HG03025 (cell line): ENCODE data around the gene CABP2.

Source experiments
- ATAC-seq: cut with Tn5 transposase; IDR thresholded peaks from one replicate; pipeline ENCODE4 v1.9.1; 2021; ENCODE audit warnings: mild to moderate bottlenecking, moderate library complexity; ENCODE audit not compliant: unreplicated experiment, low FRiP score

The CABP2 gene

DNA sequence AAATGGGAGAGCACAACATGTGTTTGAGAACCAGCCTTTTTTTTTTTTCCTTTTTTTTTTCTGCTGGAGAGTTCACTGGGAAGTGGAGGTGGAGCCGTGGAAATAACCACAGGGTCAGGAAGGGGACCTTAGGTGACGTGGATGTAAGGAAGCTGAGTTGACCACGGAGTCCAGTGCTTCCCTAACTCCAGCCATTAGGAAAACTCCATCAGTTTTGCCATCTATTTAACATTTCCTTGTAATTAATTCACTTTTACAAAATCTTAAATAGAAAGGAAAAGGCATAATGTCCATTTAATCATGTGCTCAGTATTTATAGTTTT is 13.3 kb downstream of the CABP2 start:
- no peak for ATAC-seq

DNA sequence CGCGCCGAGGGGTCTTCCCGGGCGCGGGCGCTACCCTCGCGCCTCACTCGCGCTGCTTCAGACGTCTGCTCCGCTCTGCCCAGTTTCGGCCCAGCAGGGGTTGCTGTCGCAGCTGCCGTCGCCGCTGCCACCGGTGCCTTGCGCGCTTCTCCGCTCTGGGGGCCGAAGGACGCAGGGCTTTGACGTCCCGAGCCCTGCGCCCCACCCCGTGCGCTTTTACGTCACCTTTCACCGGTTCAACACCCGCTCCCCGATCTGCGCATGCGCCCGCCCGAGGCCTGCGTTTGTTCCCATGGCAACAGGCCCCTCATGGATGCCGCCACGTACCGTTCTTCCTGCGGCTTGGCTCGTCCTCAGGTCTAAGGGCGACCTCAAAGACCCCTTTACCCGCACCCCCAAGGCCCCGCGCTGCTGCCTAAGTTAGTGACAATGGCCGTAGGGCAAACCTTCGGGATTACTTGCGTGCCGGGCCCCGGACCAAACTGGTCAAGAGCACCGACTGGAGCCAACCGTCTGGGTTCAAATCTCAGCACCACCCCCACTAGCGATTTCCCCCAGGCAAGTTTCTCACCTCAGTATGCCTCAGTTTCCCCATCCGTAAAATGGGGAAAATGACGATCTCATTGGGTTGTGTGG is 14.6 kb downstream of the CABP2 start:
- ATAC-seq: peak; percentile 32

DNA sequence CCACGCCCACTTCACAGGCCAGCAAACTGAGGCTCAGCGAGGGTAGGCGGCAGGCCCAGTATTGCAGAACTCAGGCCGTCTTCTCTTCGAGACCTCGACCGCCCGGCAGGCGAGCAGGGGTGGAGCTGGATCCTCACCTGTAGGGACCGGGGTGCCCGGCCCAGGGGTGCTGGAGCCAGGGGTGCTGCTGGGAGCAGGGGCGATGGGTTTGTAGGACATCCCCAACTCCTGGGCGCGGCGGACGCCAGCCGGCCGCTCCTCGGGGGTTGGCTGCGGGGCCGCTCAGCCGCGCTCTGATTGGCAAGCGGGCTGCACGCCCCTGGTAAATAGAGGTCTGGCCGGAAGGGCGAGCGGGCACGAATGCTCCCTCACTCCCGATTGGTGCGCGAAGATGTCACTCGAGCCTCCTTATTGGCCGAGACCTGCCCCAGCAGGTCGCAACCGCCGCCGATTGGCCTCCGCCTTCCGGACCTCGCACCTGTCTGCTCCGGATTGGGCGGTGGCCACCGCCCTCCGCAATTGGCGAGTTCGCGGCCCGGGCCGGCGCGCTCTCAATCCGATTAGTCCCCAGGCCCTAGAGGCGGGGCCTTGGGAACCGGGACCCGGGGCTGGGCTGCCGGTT is 15.3 kb downstream of the CABP2 start, which contains the start of gene CDK2AP2:
Gene CDK2AP2 (minus strand): TSS at position 299 of the 622 bp plus-strand sequence. CDS start 80 bp downstream, at position 219.
- peak; percentile 65 for ATAC-seq

DNA sequence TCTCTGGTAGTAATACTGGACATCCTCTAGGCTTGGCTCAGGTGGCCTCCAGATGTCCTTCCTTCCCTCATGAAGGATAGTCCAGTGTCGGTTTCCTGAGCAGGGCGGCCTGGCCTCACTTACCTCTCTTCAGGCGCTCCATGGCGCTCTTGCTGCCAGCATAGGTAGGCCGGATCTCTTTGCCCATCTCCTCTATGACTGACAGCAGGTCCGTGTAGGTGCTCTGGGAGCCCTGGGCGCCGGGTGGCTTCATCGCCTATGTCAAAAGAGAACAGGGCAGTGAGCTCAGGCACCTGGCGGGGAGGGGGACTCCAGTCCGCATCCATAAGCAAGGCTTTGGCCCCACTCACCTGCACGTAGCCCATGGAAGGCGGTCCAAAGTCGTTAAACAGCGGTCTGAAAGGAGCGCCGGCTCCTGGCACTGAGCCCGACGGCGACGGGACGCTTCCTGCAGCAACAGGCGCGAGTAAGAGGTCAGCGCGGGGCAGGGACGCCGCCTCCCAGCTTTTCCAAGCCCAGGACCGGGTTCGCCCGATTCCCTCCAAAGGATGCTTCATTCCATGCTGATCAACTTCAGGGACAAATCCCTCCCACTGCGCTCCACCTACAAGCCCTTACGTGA is 15.9 kb downstream of the CABP2 start:
- no peak for ATAC-seq

DNA sequence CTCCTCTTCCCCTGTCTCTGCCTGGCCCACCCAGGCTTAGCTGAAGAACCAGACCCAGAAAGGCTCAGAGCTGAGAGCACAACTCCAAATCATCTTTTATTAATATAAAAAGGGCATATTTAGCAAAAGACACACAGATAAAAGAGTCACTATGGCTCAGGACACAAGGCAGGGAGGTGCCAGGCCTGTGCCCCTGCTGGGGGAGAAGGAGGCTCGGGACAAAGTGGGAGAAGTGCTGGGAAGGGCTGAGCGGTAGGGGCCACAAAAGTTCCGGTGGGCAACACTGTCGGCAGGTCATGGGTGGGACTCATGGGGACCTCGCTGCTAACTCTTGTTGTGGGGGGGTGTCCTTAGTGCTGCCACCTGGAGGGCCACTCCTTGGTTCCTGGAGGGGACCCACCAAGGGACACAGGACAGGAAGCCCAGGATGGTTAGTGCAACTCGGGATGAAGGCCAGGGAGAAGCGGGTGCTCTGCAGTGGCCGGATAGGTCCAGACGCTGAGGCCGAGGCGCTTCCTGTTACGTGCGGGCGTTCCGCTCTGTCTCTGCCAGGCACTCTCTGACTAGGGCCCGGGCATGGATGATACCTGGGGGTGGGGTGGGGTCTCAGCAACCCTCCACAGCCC is 16.7 kb downstream of the CABP2 start:
- ATAC-seq: no peak

DNA sequence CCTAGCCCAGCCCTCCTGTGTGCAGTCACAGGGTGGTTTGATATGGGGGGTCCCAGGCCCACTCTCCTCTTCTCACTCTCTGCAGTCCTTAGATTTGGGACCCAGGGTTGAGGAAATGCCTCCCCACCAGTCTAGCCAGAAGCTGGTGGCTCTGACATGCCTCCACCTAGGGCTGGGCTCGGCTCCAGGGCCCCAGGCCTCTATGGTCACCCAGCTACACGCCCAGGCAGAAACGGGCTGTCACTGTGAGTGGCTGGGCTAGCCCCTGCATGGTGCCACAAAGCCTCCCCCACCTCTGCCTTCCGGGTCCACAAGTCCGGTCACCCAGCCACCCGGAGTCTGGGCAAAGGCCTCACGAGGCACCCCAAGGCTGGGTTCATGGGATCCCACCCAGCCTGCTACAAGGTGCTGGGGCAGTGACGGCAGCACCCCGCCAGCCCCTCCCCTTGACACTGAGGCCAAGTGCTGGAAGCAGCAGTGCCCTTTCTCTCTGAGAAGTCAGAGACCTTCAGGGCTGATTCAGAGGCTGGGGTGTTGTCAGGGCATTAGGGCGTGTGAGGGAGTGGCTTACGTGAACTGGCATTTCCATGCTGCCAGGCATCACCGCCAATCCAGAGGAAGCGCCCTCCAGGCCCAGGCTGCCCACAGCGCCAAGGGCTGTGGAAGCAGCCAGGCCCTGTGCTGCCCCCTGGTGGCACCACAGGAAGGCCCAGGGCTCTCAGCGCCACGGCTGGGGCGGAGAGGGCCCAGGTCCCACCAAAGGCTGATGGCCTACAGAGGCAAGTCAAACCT is 17.4 kb downstream of the CABP2 start:
- no peak for ATAC-seq

DNA sequence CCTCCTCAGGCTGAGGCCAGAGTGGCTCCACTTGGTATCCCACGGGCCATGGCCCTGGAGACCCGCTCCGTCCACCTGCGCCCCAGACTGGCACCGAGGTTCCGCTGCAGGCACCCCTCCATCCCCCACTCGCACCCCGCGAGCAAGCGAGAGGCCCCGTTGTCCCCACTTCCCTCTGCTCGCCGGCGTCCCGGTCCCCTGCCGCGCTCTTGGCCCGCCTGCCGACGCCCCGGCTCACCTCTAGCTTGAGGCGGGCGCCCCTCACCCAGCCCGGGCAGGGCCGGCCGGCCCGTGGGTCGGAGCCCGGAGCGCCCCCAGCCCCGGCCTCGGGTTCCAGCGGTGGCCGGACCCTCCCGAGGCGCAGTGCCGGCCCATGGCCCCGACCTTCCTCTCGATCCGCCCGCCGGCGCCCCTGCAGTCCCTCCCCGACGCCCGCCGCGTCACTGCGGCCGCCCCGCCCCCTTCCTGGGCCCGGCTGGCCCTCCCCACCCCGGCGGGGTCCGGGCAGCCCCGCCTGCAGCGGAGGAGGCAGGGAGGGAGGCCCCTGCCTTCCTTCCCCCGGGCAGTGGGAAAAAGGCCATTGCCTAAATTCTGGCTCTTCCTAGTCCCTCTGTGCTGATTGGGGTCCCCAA is 18.2 kb downstream of the CABP2 start, which contains the start of gene PITPNM1:
Gene PITPNM1 (minus strand): TSS at position 414 of the 632 bp plus-strand sequence. CDS start 1,183 bp downstream, outside the sequence.
- ATAC-seq: no peak

DNA sequence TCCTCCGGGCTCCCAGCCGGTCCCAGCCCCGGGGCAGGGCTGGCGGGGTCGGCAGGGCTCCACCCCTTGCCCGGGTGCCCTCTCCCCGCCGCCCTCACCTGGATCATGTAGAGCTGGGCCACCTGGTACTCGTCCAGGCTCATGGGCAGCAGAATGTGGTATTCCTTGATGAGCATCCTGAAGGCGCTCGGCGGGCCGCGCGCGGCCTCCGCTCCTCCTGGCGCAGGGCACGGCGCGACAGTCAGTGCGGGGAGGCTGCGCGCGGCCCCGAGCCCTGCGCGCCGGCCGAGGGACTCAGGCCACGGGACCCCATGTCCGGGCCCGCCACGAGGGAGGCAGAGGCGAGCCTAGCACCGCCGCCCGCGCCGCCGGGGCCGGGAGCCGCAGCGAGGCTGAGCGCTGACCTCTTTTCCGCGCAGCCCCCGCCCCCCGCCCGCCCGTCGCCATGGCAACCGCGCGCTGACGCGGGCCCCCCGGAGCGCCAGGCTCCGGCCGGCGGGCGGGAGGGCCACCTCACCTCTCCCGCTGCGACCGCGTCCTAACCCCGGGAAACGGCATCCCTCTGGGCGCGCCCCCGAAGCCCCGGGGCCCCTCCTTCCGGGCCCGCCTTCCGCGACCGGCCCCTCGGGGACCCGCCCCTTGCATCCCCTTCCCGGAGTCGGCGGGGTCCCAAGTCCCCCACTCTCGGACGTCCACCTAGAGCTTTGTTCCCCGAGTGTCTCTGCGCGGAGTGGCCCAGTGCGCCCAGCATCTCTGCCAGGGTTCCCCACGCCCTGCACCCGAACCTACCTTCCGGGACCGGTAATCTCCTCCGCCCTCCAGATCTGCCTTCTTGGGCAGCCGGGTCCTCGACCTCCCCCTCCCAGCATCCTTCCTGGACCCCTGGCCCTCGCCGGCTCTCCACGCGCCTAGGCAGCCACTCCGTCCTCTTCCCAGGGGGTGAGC is 19.0 kb downstream of the CABP2 start:
- no peak for ATAC-seq

DNA sequence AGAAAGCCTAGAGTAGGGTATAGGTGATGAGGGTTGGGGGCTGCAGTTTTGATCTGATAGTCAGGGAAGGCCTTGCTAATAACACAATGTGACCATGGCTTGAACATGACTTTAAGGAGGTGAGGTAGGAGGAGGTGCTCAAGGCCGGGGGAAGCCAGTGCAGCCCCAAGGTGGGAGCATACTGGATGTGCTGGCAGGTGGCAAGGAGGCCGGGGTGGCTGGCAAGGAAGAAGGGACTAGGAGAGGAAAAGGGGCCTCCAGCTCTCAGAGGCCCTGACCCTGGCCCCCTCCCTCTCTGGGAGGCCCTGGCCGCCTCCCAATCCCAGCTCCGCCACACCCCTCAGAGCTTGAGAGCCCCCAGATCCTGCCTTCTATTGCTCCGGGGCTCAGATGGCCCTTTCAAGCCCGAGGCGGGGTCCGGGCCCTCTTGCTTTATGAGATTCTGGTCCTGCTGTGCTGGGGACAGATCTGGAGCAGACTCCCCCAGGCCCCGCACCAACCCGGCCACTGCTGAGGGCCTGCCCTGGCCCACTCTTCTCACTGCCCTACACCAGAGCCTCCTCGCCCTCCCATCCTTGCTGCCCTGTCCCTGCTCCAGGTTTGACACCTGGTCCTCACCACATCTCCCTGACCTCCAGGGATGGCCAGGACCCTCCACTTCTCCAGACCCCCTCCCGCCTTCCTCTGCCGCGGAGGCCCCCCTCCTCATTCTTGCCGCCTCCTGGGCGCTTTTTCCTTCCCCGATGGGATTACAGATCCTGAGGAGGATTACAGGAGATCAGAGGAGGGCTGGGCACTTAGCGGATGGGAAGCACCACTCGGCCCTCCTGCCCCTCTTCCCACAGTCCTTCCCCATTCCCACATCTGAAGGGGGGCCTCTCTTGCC is 19.9 kb downstream of the CABP2 start:
- ATAC-seq: no peak

DNA sequence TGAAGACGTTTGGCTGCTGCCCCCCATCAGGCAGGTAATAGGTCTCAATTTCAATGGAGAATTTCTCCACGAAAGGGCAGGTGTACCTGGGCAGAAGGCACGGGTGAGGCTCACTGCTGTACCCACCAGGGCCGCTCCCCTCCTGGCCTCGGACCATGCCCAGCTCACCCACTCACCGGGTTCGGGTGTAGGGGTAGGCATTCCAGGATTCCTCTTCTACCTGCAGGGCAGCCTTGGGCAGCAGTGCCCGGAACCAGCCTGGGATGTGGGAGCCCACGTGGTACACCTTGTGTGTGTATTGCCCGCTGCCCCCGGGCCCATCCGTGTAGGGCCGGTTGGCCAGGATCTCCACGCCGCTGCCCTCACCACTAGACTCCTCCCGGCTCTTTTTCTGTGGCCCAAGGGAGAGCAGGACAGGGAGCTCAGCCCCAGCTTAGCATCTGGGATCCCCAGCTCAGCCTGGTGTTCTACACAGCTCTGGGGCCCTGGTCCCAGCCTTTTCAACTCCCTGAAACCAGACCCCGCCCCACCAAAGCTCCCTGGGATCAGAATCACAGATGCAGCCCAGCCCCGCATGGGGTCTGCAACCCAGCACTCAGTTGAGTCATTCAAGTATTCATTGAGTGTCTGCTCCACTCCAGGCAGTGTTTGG is 20.8 kb downstream of the CABP2 start:
- no peak for ATAC-seq

DNA sequence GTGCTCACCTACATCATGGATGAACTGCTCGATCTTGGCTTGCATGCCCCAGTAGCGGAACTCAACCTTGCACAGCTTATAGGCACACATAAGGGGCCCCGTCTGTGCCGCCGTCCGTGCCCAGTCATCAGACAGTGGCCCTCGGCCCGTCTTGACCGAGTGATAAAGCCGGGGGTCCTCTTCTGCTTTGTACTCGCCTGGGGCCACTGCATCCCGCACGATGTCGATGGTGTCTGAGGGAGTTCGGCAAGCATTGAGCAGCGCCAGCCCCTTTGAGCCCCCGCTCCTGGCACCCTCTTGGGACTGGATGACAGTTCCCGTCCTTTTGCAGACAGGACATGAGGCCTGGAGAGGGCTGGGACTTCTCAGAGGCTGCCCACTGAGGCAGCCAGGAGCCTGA is 21.4 kb downstream of the CABP2 start:
- ATAC-seq: no peak

DNA sequence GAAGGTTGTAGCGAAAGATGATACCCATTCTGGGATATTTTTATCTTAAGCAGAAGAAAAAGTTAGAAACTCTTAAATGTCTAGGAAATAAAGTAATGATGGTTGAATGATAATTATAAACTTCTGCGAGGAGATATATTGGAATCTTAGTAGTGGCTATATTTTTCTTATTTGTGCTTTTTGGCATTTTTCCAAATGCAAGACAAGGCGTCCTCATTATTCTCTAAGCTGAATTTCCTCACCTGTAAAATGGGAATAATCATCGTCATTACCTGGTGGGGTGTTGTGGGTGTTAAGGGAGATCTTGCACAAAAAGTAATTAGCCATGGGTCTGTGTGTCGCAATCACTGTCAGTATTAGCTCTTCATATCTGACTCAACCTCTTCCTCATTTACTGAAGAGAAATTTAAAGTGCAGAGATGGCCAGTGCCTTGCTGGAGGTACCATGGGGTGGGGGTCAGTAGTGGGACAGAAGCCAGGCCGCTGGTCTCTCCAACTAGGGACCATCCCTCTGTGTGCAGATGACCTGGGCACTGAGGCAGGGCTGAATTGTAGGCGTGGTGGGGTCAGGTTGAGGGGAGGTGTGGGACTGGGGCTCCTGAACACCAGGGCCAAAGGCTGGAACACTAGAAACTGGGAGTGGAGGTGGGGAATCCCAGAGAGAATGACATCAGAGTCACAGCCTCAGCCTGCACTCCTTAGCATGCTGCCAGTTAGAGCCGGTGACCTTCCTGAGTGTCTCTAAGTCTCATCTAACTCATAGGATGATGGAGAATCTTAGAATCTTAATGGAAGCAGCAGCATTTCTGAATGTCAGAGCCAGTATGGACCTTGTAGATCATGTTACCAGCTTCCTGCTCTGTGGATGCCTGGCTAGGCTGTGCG is 22.2 kb downstream of the CABP2 start:
- ATAC-seq: no peak

DNA sequence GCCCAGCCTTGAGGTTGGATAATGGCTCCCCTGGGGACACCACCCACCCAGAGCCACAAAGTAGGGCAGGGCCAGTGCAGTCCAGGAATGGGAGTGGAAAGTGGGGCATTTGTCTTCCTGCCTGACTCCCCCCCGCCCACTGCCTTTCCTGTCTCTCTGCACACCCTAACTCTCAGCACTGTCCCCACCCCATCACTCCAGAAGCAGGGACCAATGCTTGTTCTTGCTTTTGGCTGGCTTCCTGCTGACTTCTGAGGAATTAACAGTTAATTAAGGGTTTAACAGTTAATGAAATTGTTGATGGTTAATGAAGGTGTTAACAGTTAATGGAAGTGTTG is 22.8 kb downstream of the CABP2 start:
- ATAC-seq: no peak

DNA sequence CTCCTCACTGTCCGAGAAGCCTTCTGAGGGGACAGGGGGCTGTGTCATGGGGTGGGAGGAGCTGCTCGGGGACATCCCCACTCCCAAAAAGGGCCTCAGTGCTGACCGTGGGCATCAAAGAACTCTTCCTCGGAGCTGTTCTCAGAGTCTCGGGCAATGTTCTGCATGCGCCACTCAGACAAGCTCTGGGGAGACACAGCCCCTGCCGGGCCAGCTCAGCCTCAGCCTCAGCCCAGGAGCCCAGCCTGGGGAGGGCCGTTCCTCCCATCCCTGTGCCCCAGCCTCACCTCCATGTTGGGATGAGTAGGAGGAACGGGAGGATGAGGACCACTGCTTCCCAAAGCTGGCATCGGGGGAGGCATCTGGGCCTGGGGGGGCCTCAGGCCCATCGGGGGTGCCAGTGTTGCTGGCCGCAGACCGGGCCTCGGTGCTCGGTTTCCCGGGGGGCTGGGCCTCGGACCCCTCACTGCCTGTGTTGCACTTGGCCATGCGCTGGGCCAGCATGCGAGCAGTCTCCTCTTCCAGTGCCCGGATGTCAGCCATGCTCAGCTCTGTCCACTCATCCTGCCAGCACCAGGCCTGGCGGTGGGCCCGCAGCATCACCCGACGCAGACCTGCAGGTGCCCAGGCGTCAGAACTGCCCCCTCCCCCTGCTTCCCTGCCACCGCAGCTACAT is 23.3 kb downstream of the CABP2 start:
- no peak for ATAC-seq

DNA sequence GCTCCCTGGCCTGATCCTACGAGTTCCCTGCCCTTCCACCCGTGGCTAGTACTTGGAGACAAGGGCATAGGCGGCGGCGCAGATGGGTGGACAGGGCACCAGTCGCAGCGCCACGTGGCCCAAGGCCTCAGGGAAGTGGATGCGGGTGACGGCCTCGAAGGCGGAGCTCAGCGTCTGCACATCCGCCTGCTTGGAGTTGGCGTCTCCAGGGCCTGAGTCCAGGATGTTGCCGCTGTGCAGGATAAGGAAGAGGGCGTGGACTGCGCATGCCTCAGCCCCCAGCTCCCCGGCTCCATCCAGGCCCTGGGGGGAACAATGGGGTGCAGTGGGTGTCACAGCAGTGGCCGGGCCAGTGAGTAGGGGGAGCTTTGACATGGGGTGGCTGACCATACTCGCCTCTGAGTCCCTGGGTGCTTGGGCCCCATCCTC is 24.7 kb downstream of the CABP2 start:
- ATAC-seq: no peak

DNA sequence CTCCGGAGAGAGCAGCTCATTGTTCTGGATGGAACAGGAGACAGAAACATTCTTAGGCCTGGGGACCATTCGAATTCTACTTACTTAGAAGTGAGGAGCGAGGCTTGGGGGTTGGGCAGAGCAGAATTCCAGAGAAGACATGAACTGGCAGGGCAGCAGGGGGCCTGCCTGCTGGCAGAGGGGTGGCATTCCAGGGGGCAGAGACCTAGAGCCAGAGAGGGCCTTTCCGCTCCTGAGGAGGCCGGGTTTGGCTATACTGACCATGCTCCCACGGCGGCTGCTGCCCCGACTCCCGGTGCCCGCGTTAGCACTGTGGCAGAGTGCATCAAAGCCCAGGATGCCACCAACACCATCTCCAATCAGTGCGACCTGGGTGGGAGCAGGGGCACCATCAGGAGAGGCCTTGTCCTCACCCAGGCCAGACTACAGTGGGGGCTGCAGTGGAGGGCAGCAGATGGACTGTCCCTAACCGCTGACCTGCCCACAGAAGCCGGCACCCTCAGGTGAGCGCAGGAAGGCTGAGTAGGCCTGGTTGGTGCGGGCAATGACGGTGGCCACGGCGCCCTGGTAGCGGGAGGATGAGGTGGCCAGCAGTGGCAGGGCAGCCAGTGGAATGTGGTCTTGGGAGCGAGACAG is 25.5 kb downstream of the CABP2 start:
- ATAC-seq: no peak
